GM19351 (cell line): ENCODE data around the gene RALGPS1.

Source experiments
- ATAC-seq: cut with Tn5 transposase; IDR thresholded peaks from one replicate; pipeline ENCODE4 v1.9.1; 2021; ENCODE audit warnings: mild to moderate bottlenecking, moderate library complexity; ENCODE audit not compliant: unreplicated experiment

The RALGPS1 gene

GRCh38 chr9:127148014-127148413 is 233.4 kb downstream of the RALGPS1 start:
- ATAC-seq = no peak

GRCh38 chr9:127149010-127149409 is 234.4 kb downstream of the RALGPS1 start:
- ATAC-seq = no peak

- no peak for ATAC-seq
Measured at GRCh38 chr9:127149463-127150390, 235.1 kb downstream of the RALGPS1 start.

GRCh38 chr9:127153501-127153900 is 238.9 kb downstream of the RALGPS1 start:
- ATAC-seq = no peak

GRCh38 chr9:127154003-127154389 is 239.4 kb downstream of the RALGPS1 start:
- ATAC-seq = peak; percentile 20

GRCh38 chr9:127154390-127155191 is 240.0 kb downstream of the RALGPS1 start:
- peak; percentile 43 for ATAC-seq

GRCh38 chr9:127155314-127155960 is 240.9 kb downstream of the RALGPS1 start:
- ATAC-seq = no peak

GRCh38 chr9:127158786-127159324 is 244.3 kb downstream of the RALGPS1 start:
- ATAC-seq = no peak

- no peak for ATAC-seq
Measured at GRCh38 chr9:127159325-127159801, 244.8 kb downstream of the RALGPS1 start.

GRCh38 chr9:127159949-127160610 is 245.5 kb downstream of the RALGPS1 start:
- ATAC-seq = no peak

- ATAC-seq = no peak
Measured at GRCh38 chr9:127161081-127161624, 246.6 kb downstream of the RALGPS1 start.

- ATAC-seq = no peak
Measured at GRCh38 chr9:127162046-127162863, 247.7 kb downstream of the RALGPS1 start.

- no peak for ATAC-seq
Measured at GRCh38 chr9:127162864-127163365, 248.3 kb downstream of the RALGPS1 start.

- no peak for ATAC-seq
Measured at GRCh38 chr9:127163409-127163808, 248.8 kb downstream of the RALGPS1 start.

GRCh38 chr9:127165116-127165515 is 250.5 kb downstream of the RALGPS1 start:
- no peak for ATAC-seq

GRCh38 chr9:127166111-127166510 is 251.5 kb downstream of the RALGPS1 start:
- ATAC-seq = no peak

GRCh38 chr9:127166651-127167524 is 252.3 kb downstream of the RALGPS1 start:
- ATAC-seq = peak; percentile 71
